ENCODE data around the gene ARMC8.

The ARMC8 gene

DNA sequence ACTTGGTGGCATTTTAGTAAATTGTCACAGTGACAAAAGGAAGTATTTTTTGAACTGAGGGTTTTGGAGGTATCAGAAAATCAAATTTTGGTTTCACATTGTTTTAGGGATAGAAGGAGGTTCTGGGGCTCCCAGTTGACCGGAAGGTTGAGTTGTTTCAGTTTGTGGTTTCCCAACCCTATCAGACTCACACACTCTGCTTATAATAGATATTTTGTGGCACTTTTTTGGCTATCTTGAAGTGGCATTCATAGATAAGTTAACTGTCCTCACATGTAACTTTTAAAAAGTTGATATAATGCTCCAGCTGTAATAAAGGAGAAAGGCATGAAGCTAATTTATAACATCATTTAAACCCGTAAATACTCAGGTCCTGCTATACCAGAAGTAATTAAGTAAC is 12.8 kb downstream of the ARMC8 start:
- DNase-seq: no peak

DNA sequence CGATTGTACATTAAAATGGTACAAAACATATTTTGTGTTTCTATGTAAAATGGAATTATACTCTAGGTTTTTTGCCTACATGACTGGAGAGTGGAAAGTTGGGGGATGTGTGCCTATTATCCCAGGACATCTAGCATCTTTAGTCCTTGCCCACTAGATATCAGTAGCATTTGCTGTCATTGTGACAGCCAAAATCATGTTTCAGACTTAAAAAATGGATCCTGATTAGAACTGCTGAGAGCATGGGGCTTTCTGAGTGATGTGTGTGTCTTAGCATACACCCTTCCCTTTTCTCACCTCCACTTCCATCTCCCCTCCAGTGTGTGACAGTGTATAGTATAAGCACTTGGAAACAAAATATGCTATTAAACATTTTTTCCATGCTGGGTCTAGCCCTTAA is 13.3 kb downstream of the ARMC8 start:
- DNase-seq: no peak

DNA sequence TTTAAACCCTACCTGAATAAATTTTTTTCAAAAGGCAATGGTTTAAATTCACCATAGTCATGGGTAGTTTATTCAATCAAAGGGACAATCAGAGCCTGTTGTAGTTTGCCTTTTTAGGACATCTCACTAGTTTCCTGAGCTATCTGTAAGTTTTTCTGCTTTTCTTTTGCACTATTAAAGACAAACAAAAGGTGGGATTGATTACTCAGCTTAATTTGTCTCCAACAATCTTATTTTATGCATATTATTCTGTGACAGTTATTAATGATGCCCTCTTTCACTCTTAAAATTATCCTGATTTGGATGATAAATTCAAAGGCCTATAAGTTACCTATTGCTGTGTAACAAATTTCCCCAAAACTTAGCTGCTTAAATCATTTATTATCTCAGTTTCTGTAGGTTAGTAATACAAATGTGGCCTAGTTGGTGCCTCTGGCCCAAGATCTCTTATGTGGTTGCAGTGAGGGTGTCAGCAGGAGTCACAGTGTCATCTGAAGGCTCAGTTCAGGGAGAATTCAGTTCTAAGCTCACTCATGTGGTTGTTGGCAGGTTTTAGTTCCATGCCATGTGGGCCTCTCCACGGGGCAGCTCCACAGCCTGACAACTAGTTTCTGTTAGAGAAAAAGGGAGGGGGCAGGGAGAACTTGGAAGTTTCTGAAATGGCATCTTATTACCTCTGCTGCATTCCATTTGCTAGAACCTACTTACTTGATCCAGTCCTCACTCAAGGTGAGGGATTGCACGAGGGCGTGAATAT is 16.0 kb downstream of the ARMC8 start:
- DNase-seq: no peak

DNA sequence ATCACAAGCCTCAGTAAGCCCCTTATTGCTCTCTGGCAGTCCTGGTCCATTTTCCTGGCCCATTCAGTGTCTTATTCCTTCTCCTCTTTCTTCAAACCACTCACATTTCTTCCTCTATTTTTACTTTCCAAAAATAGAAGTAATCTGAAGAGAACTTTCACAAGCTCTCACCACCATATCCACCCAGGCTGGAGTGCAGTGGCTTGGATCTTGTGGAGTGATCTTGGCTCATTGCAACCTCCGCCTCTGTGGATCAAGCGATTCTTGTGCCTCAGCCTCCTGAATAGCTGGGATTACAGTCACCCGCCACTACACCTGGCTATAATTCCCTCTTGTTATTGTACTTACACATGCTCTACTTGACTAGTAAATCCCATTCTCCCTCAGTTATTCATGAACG is 16.8 kb downstream of the ARMC8 start:
- DNase-seq: no peak

DNA sequence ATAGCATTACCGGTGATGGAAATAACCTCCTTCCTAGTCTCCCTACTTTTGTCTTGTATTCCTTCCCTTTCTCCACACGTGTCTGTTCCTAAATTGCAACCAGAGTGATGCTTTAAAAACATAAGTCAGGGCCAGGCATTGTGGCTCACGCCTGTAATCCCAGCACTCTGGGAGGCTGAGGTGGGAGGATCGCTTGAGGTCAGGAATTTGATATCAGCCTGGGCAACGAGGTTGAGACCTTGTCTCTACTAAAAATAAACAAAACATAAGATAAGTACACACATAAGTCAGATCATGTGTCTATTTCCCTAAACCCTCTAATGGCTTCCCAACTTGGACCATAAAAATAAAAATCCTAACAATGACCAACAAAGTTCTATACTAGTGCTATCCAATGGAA is 18.4 kb downstream of the ARMC8 start:
- no peak for DNase-seq

DNA sequence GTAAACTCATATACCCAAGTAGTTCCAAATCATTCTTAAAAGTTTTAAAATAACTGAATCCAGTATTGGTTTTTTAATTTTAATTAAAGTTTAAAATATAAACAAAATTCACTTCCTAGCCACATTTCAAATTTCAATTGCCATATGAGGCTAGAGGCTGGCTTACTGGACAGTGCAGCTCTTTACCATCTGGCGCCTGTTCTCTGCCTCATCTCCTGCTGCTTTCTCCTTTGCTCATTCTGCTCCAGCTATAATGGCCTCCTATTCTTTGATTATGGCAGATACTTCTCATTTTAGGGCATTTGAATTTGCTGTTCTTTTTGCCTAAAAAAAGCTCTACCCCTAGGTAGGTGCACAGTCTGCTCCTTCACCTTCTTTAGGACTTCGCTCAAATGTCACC is 19.1 kb downstream of the ARMC8 start:
- DNase-seq: no peak

DNA sequence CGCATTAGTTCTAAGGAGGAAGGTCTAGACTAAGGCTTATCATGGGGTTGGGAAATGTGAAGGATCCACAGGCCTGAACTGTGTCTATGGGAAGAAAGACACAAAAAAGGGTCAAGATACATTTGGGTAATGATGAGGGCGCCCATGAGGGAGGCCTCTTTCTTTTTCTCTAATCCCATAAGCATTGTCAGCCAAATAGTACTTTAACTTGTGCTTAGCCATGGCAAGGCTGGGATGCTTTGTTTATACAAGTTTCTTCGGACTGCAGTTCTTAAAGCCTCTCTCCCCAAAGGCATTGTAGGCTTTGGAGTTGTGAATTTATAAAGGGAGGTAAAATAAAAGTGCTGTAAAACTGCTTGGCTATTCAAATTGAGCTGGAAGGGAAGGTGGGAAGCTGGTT is 23.4 kb downstream of the ARMC8 start:
- no peak for DNase-seq

DNA sequence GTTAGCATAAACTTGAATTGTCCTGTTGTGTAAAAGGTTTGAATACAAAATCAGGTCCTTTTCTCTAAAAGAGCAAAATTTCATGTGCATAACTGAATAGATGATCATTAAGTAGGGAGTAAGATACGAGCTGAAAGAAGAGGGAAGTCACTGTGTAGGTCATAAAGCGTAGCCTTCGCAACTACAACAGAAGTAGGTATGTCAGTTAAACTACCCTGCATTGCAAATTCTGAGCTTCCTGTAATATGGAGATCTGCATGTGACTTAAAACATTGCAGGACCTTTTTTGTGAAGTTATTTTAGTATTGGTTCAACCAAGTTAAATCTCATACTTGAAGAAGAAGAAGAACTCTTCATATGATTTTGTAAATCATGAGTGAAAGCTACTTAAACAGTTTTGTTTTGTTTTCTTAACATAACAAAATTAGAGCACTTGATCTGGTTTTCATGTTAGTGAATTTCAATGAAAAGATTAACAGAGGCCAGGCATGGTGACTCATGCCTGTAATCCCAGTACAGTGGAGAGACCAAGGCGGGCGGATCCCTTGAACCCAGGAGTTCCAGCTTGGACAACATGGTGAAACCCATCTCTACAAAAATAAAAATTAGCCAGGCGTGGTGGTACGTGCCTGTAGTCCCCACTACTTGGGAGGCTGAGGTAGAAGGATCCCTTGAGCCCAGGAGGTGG is 26.4 kb downstream of the ARMC8 start:
- no peak for DNase-seq

DNA sequence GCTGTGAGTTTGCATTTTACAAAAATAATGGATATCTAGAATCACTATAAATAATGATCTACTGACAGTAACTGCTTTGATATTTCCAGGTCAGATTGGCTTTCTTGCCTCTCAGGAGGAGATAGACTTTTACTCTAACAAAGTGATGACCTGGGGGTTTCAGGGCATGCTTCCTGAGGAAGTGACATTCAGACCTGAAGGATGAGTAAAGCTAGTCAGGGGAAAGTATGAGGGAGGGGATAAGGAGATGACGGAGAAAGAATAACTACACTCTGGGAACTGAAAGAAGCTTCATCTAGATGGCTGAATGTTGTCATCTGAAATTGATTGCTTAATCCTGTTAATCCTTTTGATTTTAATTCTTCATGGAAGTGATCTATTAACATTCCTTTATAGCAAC is 32.2 kb downstream of the ARMC8 start:
- DNase-seq: no peak

DNA sequence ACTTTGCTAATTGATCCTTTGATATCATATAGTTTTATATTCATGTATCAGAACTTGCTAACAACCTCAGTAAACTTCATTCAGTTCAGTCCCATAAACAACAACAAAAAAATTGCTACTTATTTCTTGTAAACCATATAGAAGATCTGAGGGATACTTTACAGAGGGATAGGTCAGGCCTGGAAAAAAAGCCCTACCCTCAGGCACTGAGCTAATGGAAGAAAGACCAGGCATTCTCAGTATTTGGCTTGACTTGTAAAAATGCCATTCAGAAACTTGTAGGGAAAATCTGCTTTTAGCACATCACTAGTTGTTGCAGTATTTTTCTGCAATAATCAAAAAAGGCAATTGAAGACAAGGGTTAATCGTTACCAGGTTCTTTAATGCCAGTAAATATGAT is 33.1 kb downstream of the ARMC8 start:
- DNase-seq: no peak

DNA sequence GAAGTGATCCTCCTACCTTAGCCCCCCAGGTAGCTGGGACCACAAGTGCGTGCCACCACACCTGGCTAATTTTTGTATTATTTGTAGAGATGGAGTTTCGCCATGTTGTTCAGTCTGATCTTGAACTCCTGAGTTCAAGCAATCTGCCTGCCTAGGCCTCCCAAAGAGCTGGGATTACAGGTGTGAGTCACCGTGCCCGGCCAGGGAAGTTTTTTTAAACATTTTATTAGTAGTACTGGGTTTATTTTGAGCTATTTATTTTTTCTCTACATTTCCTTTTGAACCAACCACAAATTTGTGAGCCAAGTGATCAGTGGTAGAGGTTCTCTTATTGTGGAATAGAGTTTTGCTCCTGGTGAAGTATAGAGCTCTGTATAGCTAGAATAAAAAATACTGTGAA is 33.7 kb downstream of the ARMC8 start:
- DNase-seq: no peak

DNA sequence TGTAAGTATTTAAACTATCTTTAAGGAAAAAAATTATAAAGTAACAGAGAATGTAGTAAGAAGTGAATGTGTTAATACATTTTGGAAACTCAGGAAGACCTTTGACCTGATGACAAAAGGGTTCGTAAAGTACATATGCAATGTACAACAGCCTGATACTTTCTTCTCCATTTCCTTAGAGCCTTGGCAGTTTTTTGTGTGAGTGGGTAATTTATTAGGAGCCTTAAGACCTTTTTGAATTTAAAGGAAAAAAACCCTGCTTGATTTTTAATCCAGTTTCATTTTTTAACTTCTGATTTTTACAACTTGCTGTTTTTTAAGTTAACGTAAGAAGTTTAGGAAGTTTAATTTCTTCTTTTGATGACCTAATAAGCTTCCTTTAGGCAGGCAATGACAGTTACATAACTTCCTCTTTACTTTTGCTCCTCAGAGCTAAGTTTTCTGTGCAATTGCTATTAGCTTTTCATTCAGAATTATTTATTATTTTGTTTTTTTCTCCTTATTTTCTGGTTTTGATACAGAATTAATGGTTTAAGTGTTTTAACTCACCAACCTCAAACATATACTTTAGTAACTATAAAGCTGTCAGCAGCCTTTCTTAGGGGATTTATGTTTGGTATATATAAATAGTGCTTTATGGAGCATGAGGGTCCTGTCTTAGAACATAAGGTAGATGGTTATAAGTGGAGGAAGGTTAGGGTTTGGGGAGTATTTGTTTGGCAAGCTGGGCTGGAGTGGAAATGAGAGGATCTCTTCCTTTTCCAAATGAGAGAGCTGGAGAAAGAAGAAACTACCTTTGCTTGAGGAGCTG is 35.2 kb downstream of the ARMC8 start:
- no peak for DNase-seq

DNA sequence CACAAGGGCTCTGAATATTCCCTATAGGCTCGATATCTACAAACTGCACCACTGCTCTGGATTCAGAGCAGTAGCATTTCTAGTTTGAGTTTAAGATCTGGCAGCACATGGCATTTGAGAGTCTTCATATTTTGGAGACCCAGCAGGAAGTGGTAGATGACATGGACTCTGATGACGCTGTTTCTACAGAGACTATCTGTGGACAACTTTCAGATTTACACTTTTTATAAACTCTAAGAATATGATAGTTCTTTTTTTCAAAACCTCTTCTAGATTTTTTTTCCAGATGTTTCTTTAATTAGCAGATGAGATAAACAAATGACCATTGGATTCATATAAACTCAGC is 35.8 kb downstream of the ARMC8 start:
- no peak for DNase-seq

DNA sequence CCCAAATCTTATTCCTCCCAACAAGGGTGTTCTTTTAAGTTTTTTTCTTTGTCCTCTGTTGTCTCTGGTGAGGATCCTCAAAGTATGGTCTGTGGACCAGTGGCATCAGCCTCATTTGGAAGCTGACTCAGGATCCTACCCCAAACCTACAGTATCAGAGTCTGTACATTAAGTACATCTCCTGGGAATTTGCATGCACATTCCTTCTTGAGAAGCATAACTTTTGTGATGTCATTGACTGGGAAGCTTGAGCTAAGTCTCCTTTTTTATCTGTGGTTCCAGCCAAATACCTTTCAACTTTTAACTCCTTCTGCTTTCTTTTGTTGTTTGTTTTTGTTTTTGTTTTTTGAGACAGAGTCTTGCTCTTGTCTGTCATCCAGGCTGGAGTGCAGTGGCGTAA is 40.5 kb downstream of the ARMC8 start:
- no peak for DNase-seq

DNA sequence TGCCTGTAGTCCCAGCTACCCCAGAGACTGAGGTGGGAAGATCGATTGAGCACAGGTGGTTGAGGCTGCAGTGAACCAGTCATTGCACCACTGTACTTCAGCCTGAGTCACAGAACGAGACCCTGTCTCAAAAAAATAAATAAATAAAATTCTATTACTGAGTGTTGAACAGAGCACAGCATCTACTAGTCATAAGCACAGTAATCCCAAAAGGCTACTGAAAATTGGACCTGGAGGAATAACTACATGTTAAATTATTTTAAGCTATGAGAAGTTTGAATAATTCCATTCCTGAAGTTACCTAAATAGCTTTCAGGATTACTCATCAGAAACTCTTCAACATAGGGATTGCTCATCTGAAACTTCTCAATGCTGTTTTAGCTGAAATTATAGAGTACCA is 43.4 kb downstream of the ARMC8 start:
- DNase-seq: no peak

DNA sequence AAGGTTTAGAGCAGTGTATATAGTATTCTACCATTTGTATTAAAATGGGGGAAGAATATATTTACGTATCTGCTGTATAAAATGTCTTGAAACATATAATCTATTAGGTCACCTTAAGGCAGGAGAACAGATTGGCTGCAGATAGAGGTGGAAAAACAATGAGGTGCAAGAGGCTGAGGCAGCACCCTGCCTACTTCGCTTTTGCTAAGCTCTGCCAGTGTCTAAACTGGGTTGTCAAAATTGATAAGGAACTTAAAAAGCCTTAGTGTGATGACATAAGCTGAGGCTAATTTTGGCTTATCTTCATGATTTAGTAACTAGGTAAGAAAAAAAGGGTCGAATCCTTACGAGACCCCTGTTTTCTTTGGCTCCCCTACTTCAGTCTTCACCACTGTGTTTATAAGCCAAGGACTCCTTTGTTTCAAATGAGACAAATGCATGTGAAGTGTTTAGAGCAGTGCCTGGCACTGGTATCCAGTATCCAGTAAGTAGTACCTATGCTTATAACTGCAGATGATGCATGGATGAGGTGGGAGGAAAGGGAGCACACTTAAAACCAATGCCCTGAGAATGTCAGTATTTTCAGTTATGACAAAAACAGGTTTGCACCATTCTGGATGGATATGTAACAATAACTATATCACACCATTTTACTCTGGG is 45.7 kb downstream of the ARMC8 start:
- DNase-seq: no peak

DNA sequence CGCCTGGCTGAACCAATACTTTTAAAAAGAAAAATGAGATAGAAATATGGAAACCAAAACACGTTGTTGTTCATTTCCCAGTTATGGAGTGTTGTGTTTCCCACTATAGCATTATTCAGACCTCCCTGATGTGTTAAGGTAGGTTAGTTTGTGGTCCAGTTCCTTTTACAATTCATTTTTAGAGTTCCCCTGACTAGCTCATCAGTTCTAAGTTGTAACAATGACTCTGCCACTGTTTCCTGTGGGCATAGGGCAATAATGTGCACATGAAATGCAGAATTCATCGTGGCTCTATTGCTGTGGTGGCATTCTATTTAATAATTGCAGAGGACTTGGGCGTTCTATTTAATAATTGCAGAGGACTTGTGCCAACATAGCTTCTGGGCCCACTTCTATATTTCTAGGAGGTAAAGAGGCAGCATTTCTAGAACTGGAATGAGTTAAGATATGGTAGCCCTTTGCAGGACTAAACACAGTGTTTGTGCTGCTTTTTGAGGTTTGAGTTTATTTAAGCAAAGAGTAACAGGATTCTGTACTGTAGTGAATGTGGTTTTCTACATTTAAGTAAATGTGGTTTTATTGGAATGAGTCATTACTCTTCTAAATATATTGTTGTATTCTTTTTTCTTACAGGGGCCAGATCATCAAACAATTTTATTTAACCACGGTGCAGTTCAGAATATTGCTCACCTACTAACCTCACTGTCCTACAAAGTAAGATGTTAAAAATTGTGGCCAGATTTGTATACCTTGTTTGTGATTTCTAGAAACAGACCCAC is 47.5 kb downstream of the ARMC8 start:
- DNase-seq: no peak

DNA sequence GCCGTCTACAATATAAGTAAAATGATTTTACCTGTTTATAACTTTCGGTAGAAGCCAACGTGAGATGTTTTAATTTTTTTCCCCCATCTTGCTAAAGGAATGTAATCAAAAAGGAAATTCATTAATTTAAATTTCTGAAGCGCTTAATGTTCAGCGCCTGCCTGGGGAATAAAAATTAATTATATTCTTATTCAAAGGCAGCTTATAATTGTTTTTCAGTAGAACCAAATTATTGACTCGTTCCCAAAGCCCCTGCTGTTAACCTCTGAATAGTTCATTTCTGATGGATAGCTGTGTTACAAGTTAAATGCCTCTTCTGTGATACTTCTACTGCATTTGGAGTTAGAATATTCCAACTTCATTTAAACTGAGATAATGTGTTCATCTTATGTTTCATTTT is 51.6 kb downstream of the ARMC8 start:
- DNase-seq: no peak

DNA sequence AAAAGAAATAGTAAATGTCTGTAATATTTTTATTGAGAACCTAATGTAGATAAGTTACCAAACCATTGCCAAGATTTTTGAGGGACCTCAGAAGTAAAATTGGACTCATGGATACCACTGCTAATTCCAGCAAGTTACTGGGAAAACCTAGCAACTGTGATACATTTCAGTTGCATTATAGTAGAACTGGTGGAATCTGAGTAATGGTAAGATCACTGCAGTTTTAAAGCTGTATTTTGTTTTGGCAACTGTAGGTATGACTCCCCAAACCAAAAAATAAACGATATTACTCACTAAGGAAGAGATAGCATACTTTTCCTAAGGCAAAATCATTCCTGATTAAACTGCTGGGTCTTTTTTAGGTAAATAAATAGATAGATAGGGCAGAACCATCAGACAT is 54.0 kb downstream of the ARMC8 start:
- no peak for DNase-seq

DNA sequence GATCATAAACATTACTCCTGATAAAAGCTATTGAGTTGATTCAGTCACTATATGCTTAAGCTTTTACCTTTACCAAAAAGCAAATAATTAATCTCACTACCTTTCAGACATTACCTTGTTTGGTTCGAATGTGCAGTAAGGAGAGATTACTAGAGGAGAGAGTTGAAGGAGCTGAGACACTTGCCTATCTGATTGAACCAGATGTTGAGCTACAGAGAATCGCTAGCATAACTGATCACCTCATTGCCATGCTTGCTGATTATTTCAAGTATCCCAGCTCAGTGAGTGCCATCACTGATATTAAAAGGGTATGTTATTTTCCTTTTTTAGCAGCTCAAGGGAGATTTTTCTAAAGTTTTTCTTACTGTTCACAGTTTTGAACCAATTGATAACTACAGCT is 54.6 kb downstream of the ARMC8 start:
- DNase-seq: no peak

DNA sequence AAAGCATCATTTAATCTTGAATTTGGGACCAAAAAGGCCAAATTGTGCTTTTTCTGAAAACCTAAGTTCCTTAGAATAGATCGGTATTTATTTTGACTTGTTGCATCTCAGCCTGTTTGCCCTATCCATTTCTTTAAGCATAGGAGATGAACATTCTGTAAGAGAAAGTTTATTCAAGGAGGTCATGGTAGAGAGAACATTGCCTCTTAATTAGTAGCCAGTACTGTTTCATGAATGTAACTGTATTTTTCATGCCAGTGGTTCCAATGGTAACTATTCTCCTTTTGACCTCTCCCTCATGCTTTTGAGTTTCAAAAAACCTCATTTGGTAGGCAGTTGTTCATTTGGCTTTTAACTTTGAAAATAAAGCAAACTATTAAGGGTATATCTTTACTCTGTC is 55.4 kb downstream of the ARMC8 start:
- no peak for DNase-seq

DNA sequence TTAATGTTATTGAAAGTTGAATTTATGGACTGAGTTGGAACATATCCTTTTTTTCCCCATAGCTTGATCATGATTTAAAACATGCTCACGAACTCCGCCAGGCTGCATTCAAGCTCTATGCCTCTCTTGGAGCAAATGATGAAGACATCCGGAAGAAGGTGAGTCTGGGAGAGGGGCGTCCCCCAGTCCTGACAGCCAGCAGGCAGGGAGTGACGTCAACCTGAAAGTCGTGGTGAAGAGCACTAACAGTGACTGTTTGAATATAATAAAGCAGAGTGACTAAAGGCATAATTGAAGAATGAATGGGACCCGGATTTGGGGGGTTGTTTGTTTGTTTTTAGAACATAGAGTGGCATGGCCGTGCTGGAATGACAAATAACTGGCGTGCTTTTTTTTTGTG is 57.9 kb downstream of the ARMC8 start:
- DNase-seq: no peak

DNA sequence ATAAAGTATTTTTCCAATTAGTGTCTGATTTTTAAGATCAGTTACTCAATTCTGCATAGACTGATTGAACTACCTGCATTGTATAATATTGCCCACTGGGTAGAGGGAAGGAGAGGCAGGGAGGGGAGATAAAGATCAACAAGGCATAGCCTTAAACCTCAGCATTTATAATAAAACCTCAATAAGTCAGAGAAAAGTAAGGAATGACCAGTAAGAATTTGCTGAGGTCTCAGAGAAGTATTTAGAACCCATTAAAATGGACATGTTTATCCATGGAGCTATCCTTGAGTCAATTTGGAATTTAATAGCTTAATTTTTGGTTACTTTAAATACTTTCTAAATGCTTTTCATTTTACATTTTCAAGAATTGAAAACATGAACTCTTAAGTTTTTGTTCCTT is 62.5 kb downstream of the ARMC8 start:
- no peak for DNase-seq

Measured in NCI-H774 (cell line).